Aorta (tissue), 5 donors: ENCODE results near the gene PTGFRN. TPM values are rescaled to one million over a fixed set of nuclear protein-coding genes. Genes with fewer than 3 reads are reported as not detected.

Experiments used
- ATAC-seq: fragments of 200-7000 bp; cut with Tn5 transposase; one replicate; pipeline ENCODE4 v1.9.1; 2022; ENCODE audit warnings: moderate library complexity; ENCODE audit not compliant: low FRiP score
- DNase-seq, 2 donors: peaks; one replicate each; pipeline ENCODE4 v3.0.0-alpha.2; 2020
- H3K27ac ChIP-seq, 2 donors: one replicate each; pipeline ENCODE4 v1.5.1; 2013; ENCODE audit warnings: low read length in 2 of 2, mild to moderate bottlenecking in 2 of 2, moderate library complexity in 2 of 2, control low read depth in 1 of 2, inconsistent platforms in 1 of 2, low read depth in 1 of 2
- H3K27me3 ChIP-seq, 2 donors: one replicate each; pipeline ENCODE4 v1.6.1; 2013; ENCODE audit warnings: control low read depth in 1 of 2, low read length in 1 of 2, mild to moderate bottlenecking in 1 of 2, moderate library complexity in 1 of 2; ENCODE audit not compliant: insufficient read depth in 2 of 2, control insufficient read depth in 1 of 2
- H3K36me3 ChIP-seq, 2 donors: one replicate each; pipeline ENCODE4 v1.6.1; 2013; ENCODE audit warnings: control low read depth in 1 of 2, low read length in 1 of 2, mild to moderate bottlenecking in 1 of 2; ENCODE audit not compliant: insufficient read depth in 2 of 2, control insufficient read depth in 1 of 2
- H3K4me1 ChIP-seq, 2 donors: one replicate each; pipeline ENCODE4 v1.6.1; 2013; ENCODE audit warnings: low read length in 2 of 2, control low read depth in 1 of 2, mild to moderate bottlenecking in 1 of 2, moderate library complexity in 1 of 2; ENCODE audit not compliant: insufficient read depth in 2 of 2, control insufficient read depth in 1 of 2
- H3K4me3 ChIP-seq, 2 donors: one replicate each; pipeline ENCODE4 v1.5.1; 2013; ENCODE audit warnings: low read length in 2 of 2, control low read depth in 1 of 2, mild to moderate bottlenecking in 1 of 2
- H3K9me3 ChIP-seq: one replicate; pipeline ENCODE4 v1.6.1; 2013; ENCODE audit warnings: mild to moderate bottlenecking, low read length; ENCODE audit not compliant: control insufficient read depth
- WGBS, 2 donors: extraction: QIAGEN DNeasy Blood & Tissue Kit; methylation state at CpG; one replicate each; pipeline ENCODE4 v1.1.7; 2013; 5-methylcytosine and 5-hydroxymethylcytosine counted together
- intact Hi-C, 2 donors: fragments of 100-400 bp; cut with DNase I; formaldehyde crosslinking; loops; one replicate each; pipeline versions ENCODE4 v1.14.2 to v1.15.0; 2022
- polyA plus RNA-seq, 2 donors: library from polyadenylated mRNA; stranded (reverse); fragments of 200-250 nt; gene quantifications; one replicate each; pipeline ENCODE4 v1.2.3, GENCODE V29; 2013
- total RNA-seq, 2 donors: library from RNA; stranded (reverse); fragmentation: NEBNext Ultra II Directional; extraction: Animal tissue kit (Norgen Biotek cat#: 25700); gene quantifications; one replicate each; pipeline ENCODE4 v1.2.1, GENCODE V29; 2021
- donor health status: healthy with polysubstance abuse.
- donor health status: Bipolar disorder and iron deficiency.
- donor health status: DM: no; HTN: no; CAD: no.
- donor health status: DM: no; HTN: no; CAD: no.
- donor health status: DM: yes; HTN: yes; CAD: no.

PTGFRN gene
- total and polyA plus RNA-seq, 4 donors: 3.8 to 75.0 (median 22.5) TPM

- DNase-seq (no peak), ATAC-seq (no peak)
- Histone ChIP-seq H3K4me1 (no peaks in the 10 kb centered on the region), H3K27ac (no peak overlapping the region), H3K4me3 (no peak overlapping the region), H3K27me3 (no peaks in the 10 kb centered on the region), H3K36me3 (peaks cover 0 to 9% of the 10 kb centered on the region in 2 donors), H3K9me3 (no peaks in the 10 kb centered on the region)
- 72 to 84% methylated on average over 2 of the region's 2 CpGs for WGBS, 2 donors
- intact Hi-C loops: no loop called here
These were observed 49.3 kb downstream of the PTGFRN start for GRCh38 chr1:116958977-116959376.

GRCh38 chr1:116961606-116962005 is 51.9 kb downstream of the PTGFRN start:
- WGBS, 2 donors: 91 to 95% methylated on average over 6 of the region's 6 CpGs
- H3K27me3 ChIP-seq: no peaks in the 10 kb centered on the region
- peaks cover 0 to 7% of the 10 kb centered on the region in 2 donors for H3K36me3 ChIP-seq
- intact Hi-C loops: no loop called here
- H3K27ac ChIP-seq: no peak overlapping the region
- H3K4me3 ChIP-seq: no peak overlapping the region
- H3K4me1 ChIP-seq: no peaks in the 10 kb centered on the region
- H3K9me3 ChIP-seq: no peaks in the 10 kb centered on the region
- ATAC-seq (no peak), DNase-seq (no peak)

- Histone ChIP-seq H3K36me3 (peaks cover 0 to 10% of the 10 kb centered on the region in 2 donors), H3K27ac (no peak overlapping the region), H3K4me1 (no peaks in the 10 kb centered on the region), H3K4me3 (no peak overlapping the region), H3K9me3 (no peaks in the 10 kb centered on the region), H3K27me3 (no peaks in the 10 kb centered on the region)
- intact Hi-C loops: no loop called here
- 82 to 83% methylated on average over 4 of the region's 4 CpGs for WGBS, 2 donors
- DNase-seq (no peak), ATAC-seq (no peak)
These were observed 53.4 kb downstream of the PTGFRN start for GRCh38 chr1:116962987-116963639.

GRCh38 chr1:116966791-116967190 is 57.1 kb downstream of the PTGFRN start:
- WGBS, 2 donors: 89 to 91% methylated on average over 11 of the region's 11 CpGs
- H3K9me3 ChIP-seq: no peaks in the 10 kb centered on the region
- H3K27me3 ChIP-seq: no peaks in the 10 kb centered on the region
- intact Hi-C loops: no loop called here
- H3K36me3 ChIP-seq: peaks cover 0 to 5% of the 10 kb centered on the region in 2 donors
- no peak overlapping the region for H3K4me3 ChIP-seq
- no peak for ATAC-seq
- no peak overlapping the region for H3K27ac ChIP-seq
- no peak for DNase-seq
- H3K4me1 ChIP-seq: no peaks in the 10 kb centered on the region

GRCh38 chr1:116968724-116969123 is 59.0 kb downstream of the PTGFRN start:
- H3K36me3 ChIP-seq: peaks cover 0 to 3% of the 10 kb centered on the region in 2 donors
- H3K27me3 ChIP-seq: no peaks in the 10 kb centered on the region
- H3K4me3 ChIP-seq: no peak overlapping the region
- H3K9me3 ChIP-seq: no peaks in the 10 kb centered on the region
- intact Hi-C loops: no loop called here
- no peak for ATAC-seq
- no peak overlapping the region for H3K27ac ChIP-seq
- peaks cover 4 to 5% of the 10 kb centered on the region in 2 donors for H3K4me1 ChIP-seq
- 84 to 94% methylated on average over 3 of the region's 3 CpGs for WGBS, 2 donors
- DNase-seq: no peak

- H3K27ac ChIP-seq: peak overlapping the region in 1 of 2 donors; percentile 11
- ATAC-seq: no peak
These were observed 61.6 kb downstream of the PTGFRN start for GRCh38 chr1:116971258-116971860.

GRCh38 chr1:116971965-116972673 is 62.4 kb downstream of the PTGFRN start:
- ATAC-seq: no peak
- Histone ChIP-seq H3K36me3 (peaks cover 0 to under 1% of the 10 kb centered on the region in 2 donors), H3K4me3 (no peak overlapping the region), H3K27ac (peak overlapping the region; percentile 15 to 58), H3K4me1 (peaks cover 4 to 5% of the 10 kb centered on the region in 2 donors), H3K9me3 (no peaks in the 10 kb centered on the region), H3K27me3 (no peaks in the 10 kb centered on the region)
- WGBS, 2 donors: 53 to 59% methylated on average over 6 of the region's 6 CpGs
- DNase-seq: no peak
- intact Hi-C loops: no loop called here

More at GRCh38 chr1:116971258-116971860, 61.6 kb downstream of the PTGFRN start:
- intact Hi-C loops: no loop called here
- Histone ChIP-seq H3K27me3 (no peaks in the 10 kb centered on the region), H3K36me3 (peaks cover 0 to 3% of the 10 kb centered on the region in 2 donors), H3K4me1 (peaks cover 4 to 5% of the 10 kb centered on the region in 2 donors), H3K9me3 (no peaks in the 10 kb centered on the region), H3K4me3 (no peak overlapping the region)
- 37 to 40% methylated on average over 4 of the region's 4 CpGs for whole genome bisulfite sequencing, 2 donors
- no peak for DNase-seq

- no peak for ATAC-seq
- peak overlapping the region; percentile 15 to 64 for H3K27ac ChIP-seq
- no peak for DNase-seq
- no peaks in the 10 kb centered on the region for H3K27me3 ChIP-seq
- no peak overlapping the region for H3K4me3 ChIP-seq
- H3K4me1 ChIP-seq: peaks cover 4 to 5% of the 10 kb centered on the region in 2 donors
- intact Hi-C loops: no loop called here
- no peaks in the 10 kb centered on the region for H3K9me3 ChIP-seq
- WGBS, 2 donors: 4 to 8% methylated on average over 2 of the region's 2 CpGs
- no peaks in the 10 kb centered on the region for H3K36me3 ChIP-seq
These were observed 62.9 kb downstream of the PTGFRN start for GRCh38 chr1:116972674-116973030.
